PFSK-1 (cell line): ENCODE measurements around the gene C9orf50.

Experiments used
- FOXP2 ChIP-seq: optimal IDR thresholded peaks from 2 replicates; pipeline ENCODE3; 2011; ENCODE audit warnings: borderline replicate concordance, control low read depth, inconsistent platforms; ENCODE audit not compliant: insufficient read depth; ENCODE audit errors: extremely low read length, extremely low read depth
- POLR2AphosphoS5 ChIP-seq: IDR thresholded peaks from 2 replicates; pipeline ENCODE4 v1.6.1; 2012; ENCODE audit warnings: low read depth, mild to moderate bottlenecking, control low read depth, low read length, moderate library complexity
- REST ChIP-seq, 2 experiments: IDR thresholded peaks; 2 replicates each; pipeline versions ENCODE4 v1.6.1 to v1.8.0; 2011 to 2012; ENCODE audit warnings: low read depth in 2 of 2, low read length in 2 of 2, control low read depth in 1 of 2, inconsistent platforms in 1 of 2, mild to moderate bottlenecking in 1 of 2, moderate library complexity in 1 of 2; ENCODE audit not compliant: insufficient read depth in 1 of 2
- SIN3A ChIP-seq: IDR thresholded peaks from 2 replicates; pipeline ENCODE4 v1.6.1; 2012; ENCODE audit warnings: mild to moderate bottlenecking, low read length, moderate library complexity, borderline replicate concordance; ENCODE audit not compliant: insufficient read depth
- TAF1 ChIP-seq: IDR thresholded peaks from 2 replicates; pipeline ENCODE4 v1.6.1; 2012; ENCODE audit warnings: low read length, control low read depth, borderline replicate concordance; ENCODE audit not compliant: insufficient read depth

Gene C9orf50

DNA sequence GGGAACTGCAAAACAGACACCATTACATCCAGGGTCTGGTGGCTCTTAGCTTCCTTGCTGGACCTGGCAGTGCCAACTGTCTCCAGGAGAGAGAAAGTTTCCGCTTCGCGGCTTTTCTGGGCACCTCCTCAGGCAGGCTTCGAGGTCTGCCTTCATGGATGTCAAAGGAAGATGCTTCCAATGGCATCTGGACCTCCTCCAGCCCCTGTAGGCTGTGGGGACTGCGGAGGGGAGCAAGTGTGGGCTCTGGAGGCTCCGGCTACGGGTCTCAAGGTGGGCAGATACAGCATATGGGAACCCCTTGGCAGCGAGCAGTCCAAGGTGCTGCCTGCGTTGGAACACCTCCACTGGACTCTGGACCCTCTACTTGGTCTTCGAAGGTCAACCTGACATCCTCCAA, 6.0 kb downstream of the C9orf50 start:
- no peak for TF ChIP-seq POLR2AphosphoS5
- TF ChIP-seq REST (IDR thresholded peaks at IDR 0.05; ENCODE audit: insufficient read depth in 1 of 2, low read depth in 2 of 2, low read length in 2 of 2): no peak
- no peak for TF ChIP-seq SIN3A
- TF ChIP-seq FOXP2: no peak
- no peak for TF ChIP-seq TAF1

- TF ChIP-seq POLR2AphosphoS5 (no peak), SIN3A (no peak), TAF1 (no peak), REST (IDR thresholded peaks at IDR 0.05; ENCODE audit: insufficient read depth in 1 of 2, low read depth in 2 of 2, low read length in 2 of 2) (no peak), FOXP2 (no peak)
Observed at GRCh38 chr9:129613520-129614175, 7.3 kb downstream of the C9orf50 start.

DNA sequence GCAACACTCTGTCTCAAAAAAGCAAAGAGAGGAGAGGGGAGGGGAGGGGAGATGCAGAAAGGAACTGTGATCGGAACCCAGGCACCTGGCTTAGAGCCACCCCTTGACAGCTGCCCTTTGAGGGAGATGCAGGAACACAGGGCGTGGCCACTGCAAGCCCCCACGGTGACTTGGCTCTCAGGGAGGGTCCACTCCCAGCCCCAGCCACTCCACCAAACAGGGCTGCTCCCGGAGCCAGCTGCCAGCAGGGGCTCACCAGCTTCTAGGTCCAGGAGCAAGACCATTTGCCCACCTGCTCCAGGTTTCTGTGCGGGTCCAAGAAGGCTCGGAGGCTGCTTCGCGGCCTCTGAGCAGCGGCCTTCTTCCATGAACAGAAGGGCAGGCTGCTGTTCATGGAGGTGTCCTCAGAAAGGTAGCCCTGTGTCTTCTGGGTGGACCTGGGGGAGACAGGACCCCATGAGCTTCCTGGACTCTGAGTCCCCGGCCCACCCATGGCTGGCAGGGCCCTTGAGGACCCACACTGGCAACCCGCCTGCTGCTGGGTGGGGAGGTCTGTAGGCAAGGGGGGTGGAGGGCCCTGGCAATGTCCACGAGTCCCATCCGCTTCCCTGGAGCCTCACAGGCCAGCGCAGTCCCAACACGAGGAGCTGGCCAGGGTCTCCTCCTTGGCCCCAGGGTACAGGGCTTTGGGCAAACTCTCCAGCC, 7.9 kb downstream of the C9orf50 start:
- TF ChIP-seq TAF1 (no peak), POLR2AphosphoS5 (no peak), SIN3A (no peak), FOXP2 (no peak)

GRCh38 chr9:129612123-129612522, 8.8 kb downstream of the C9orf50 start:
- TF ChIP-seq REST (IDR thresholded peaks at IDR 0.05; ENCODE audit: insufficient read depth in 1 of 2, low read depth in 2 of 2, low read length in 2 of 2) (no peak), FOXP2 (no peak), SIN3A (no peak), POLR2AphosphoS5 (no peak), TAF1 (no peak)

DNA sequence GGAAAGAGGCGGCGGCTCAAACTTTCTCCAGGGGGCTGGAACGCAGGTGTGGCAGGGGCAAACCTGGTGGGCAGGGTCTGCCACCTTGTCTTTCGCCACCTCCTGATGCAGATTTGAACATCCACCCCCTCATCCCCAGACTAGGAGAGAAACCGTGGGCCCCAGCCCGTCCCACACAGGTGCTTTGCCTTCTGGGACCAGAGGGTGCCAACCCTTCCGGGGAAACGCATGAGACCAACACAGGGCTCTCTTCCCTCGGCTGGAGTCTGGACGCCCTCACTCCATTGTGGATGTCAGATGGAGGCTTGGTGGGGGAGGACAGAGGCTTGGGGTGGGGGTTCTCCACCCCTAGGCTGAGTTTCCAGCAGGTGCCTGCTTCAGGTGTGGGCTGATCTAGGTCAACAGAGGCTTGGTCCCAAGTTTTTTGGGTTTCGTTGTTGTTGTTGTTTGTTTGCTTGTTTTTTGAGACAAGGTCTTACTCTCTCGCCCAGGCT, 9.5 kb downstream of the C9orf50 start:
- TF ChIP-seq REST (IDR thresholded peaks at IDR 0.05; ENCODE audit: insufficient read depth in 1 of 2, low read depth in 2 of 2, low read length in 2 of 2) (no peak), POLR2AphosphoS5 (no peak), TAF1 (no peak), SIN3A (no peak), FOXP2 (no peak)
